ENCODE data around the gene AFG3L2. TPM values are rescaled to one million over a fixed set of nuclear protein-coding genes. Genes with fewer than 3 reads are reported as not detected.

AFG3L2 gene
- total RNA-seq, 1 experiment from 2014 or later: 66.7 TPM

GRCh38 chr18:12291690-12292089, 85.3 kb downstream of the AFG3L2 start:
- H3K4me1 ChIP-seq (ENCODE audit: control insufficient read depth in 1 of 2, insufficient read depth in 2 of 2, low read length in 2 of 2): peaks cover 16 to 38% of the 10 kb centered on the region in 2 experiments
- no peak overlapping the region for H2AFZ ChIP-seq (ENCODE audit: low read depth, low read length, poor library complexity, severe bottlenecking)
- H3K27me3 ChIP-seq (ENCODE audit: insufficient read depth, low read length): no peaks in the 10 kb centered on the region
- ChIA-PET RAD21 (ENCODE audit: low non-redundant PET in 1 of 2, low total read pairs in 2 of 2, uncharacterized antibody in 2 of 2, unreplicated experiment in 2 of 2) (no interaction called here), POLR2A (no interaction called here), CTCF (no interaction called here)
- no peaks in the 10 kb centered on the region for H3K9me2 ChIP-seq (ENCODE audit: insufficient read depth)
- H3K36me3 ChIP-seq (ENCODE audit: control insufficient read depth in 1 of 2, insufficient read depth in 2 of 2, low read length in 2 of 2): no peaks in the 10 kb centered on the region
- H3K9ac ChIP-seq (ENCODE audit: low read length): no peak overlapping the region
- no peak for ATAC-seq
- no peak overlapping the region for H3K4me3 ChIP-seq (replicated peaks in 1 of 2; ENCODE audit: low read depth in 1 of 2, low read length in 2 of 2)
- no peak for DNase-seq (ENCODE audit: low read depth, low spot score)
- intact Hi-C loops (cut with micrococcal nuclease): no loop called here
- H3K79me2 ChIP-seq (ENCODE audit: insufficient read depth, low read length): no peaks in the 10 kb centered on the region
- TF ChIP-seq JUND (IDR thresholded peaks at IDR 0.05) (no peak), ZFX (IDR thresholded peaks at IDR 0.05) (no peak), ELF1 (IDR thresholded peaks at IDR 0.05; ENCODE audit: borderline replicate concordance, low read depth) (no peak), CTCF (IDR thresholded peaks at IDR 0.05 in 2 of 3, conservative IDR thresholded peaks at IDR 0.05 in 1 of 3; ENCODE audit: borderline replicate concordance in 1 of 3, insufficient read depth in 1 of 3, low read depth in 2 of 3, low read length in 2 of 3) (no peak), CBX3 (IDR thresholded peaks at IDR 0.05; ENCODE audit: low read depth) (no peak), EGR1 (IDR thresholded peaks at IDR 0.05; ENCODE audit: low read depth) (no peak), EZH2phosphoT487 (IDR thresholded peaks at IDR 0.05; ENCODE audit: borderline replicate concordance) (no peak), MAX (IDR thresholded peaks at IDR 0.05) (no peak), RAD21 (IDR thresholded peaks at IDR 0.05; ENCODE audit: low read depth) (no peak), SP1 (IDR thresholded peaks at IDR 0.05; ENCODE audit: low read depth) (no peak)
- H4K20me1 ChIP-seq (ENCODE audit: insufficient read depth): no peaks in the 10 kb centered on the region
- H3K4me2 ChIP-seq (ENCODE audit: low read length): no peak overlapping the region
- no peak overlapping the region for H3K27ac ChIP-seq (ENCODE audit: low read depth, low read length)
- BruUV-seq (replicated peaks): no TSS peak
- no peaks in the 10 kb centered on the region for H3K9me3 ChIP-seq (ENCODE audit: control insufficient read depth in 1 of 2, insufficient read depth in 1 of 2, low read depth in 1 of 2, low read length in 2 of 2)

GRCh38 chr18:12291161-12291560, 85.9 kb downstream of the AFG3L2 start:
- no peak overlapping the region for H3K27ac ChIP-seq (ENCODE audit: low read depth, low read length)
- H3K27me3 ChIP-seq (ENCODE audit: insufficient read depth, low read length): no peaks in the 10 kb centered on the region
- ChIA-PET RAD21 (ENCODE audit: low non-redundant PET in 1 of 2, low total read pairs in 2 of 2, uncharacterized antibody in 2 of 2, unreplicated experiment in 2 of 2) (no interaction called here), POLR2A (no interaction called here), CTCF (no interaction called here)
- H3K9me3 ChIP-seq (ENCODE audit: control insufficient read depth in 1 of 2, insufficient read depth in 1 of 2, low read depth in 1 of 2, low read length in 2 of 2): no peaks in the 10 kb centered on the region
- no peak for ATAC-seq
- no peaks in the 10 kb centered on the region for H3K9me2 ChIP-seq (ENCODE audit: insufficient read depth)
- no peaks in the 10 kb centered on the region for H3K36me3 ChIP-seq (ENCODE audit: control insufficient read depth in 1 of 2, insufficient read depth in 2 of 2, low read length in 2 of 2)
- BruUV-seq (replicated peaks): no TSS peak
- no peak overlapping the region for H3K4me3 ChIP-seq (replicated peaks in 1 of 2; ENCODE audit: low read depth in 1 of 2, low read length in 2 of 2)
- H2AFZ ChIP-seq (ENCODE audit: low read depth, low read length, poor library complexity, severe bottlenecking): no peak overlapping the region
- no peaks in the 10 kb centered on the region for H3K79me2 ChIP-seq (ENCODE audit: insufficient read depth, low read length)
- no peaks in the 10 kb centered on the region for H4K20me1 ChIP-seq (ENCODE audit: insufficient read depth)
- no peak overlapping the region for H3K9ac ChIP-seq (ENCODE audit: low read length)
- intact Hi-C loops (cut with micrococcal nuclease): no loop called here
- peaks cover 16 to 34% of the 10 kb centered on the region in 2 experiments for H3K4me1 ChIP-seq (ENCODE audit: control insufficient read depth in 1 of 2, insufficient read depth in 2 of 2, low read length in 2 of 2)
- DNase-seq (ENCODE audit: low read depth, low spot score): no peak
- no peak overlapping the region for H3K4me2 ChIP-seq (ENCODE audit: low read length)
- TF ChIP-seq POLR2A (IDR thresholded peaks at IDR 0.05; ENCODE audit: borderline replicate concordance, extremely low read depth, insufficient read depth, insufficient read length): no peak
- no peak for TF ChIP-seq SRF (IDR thresholded peaks at IDR 0.05; ENCODE audit: low read depth)
- no peak for TF ChIP-seq CBX3 (IDR thresholded peaks at IDR 0.05; ENCODE audit: low read depth)
- TF ChIP-seq SP1 (IDR thresholded peaks at IDR 0.05; ENCODE audit: low read depth): no peak
- no peak for TF ChIP-seq CEBPB (IDR thresholded peaks at IDR 0.05; ENCODE audit: low read depth)
- no peak for TF ChIP-seq TCF7L2 (IDR thresholded peaks at IDR 0.05; ENCODE audit: borderline replicate concordance, extremely low read depth, insufficient read depth, insufficient read length)
- TF ChIP-seq POLR2AphosphoS5 (IDR thresholded peaks at IDR 0.05; ENCODE audit: low read depth, low read length): no peak
- no peak for TF ChIP-seq YY1 (IDR thresholded peaks at IDR 0.05; ENCODE audit: extremely low read depth, insufficient replicate concordance, low read depth, low read length)
- no peak for TF ChIP-seq SIN3A (IDR thresholded peaks at IDR 0.05; ENCODE audit: low read depth)
- no peak for TF ChIP-seq RAD21 (IDR thresholded peaks at IDR 0.05; ENCODE audit: low read depth)
- TF ChIP-seq REST (IDR thresholded peaks at IDR 0.05; ENCODE audit: low read depth): no peak
- no peak for TF ChIP-seq JUND (IDR thresholded peaks at IDR 0.05)

All from HCT116 (cell line).